ENCODE data around the gene ZNF213. TPM values are rescaled to one million over a fixed set of nuclear protein-coding genes. Genes with fewer than 3 reads are reported as not detected.

Gene ZNF213
- total RNA-seq, 1 donor from 2014 or later = 10.8 TPM

DNA sequence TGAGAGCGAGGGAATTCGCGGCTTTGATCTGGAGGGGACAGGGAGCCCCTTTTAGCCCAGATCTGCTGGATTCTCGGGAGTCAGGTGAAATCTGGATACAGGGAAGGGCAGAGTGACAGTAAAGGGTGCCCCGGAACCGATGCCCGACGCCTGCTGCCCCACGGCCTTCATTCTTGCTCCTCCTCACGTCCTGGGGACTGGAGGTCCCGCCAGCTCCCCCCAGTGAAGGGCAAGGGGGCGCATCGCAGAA, 53.8 kb downstream of the ZNF213 start:
- Mint-ChIP-seq H3K36me3 (ENCODE audit: low read depth) (no peaks in the 10 kb centered on the region), H3K4me1 (ENCODE audit: low read depth) (peaks cover 48% of the 10 kb centered on the region), H3K4me3 (ENCODE audit: unreplicated experiment) (peak overlapping the region; percentile 82), H3K27ac (ENCODE audit: unreplicated experiment) (peak overlapping the region; percentile 73), H3K9me3 (ENCODE audit: low read depth) (no peaks in the 10 kb centered on the region), H3K27me3 (ENCODE audit: low read depth) (no peaks in the 10 kb centered on the region)
- no peak for DNase-seq (ENCODE audit: low spot score)
- TF ChIP-seq, protein P1, sequence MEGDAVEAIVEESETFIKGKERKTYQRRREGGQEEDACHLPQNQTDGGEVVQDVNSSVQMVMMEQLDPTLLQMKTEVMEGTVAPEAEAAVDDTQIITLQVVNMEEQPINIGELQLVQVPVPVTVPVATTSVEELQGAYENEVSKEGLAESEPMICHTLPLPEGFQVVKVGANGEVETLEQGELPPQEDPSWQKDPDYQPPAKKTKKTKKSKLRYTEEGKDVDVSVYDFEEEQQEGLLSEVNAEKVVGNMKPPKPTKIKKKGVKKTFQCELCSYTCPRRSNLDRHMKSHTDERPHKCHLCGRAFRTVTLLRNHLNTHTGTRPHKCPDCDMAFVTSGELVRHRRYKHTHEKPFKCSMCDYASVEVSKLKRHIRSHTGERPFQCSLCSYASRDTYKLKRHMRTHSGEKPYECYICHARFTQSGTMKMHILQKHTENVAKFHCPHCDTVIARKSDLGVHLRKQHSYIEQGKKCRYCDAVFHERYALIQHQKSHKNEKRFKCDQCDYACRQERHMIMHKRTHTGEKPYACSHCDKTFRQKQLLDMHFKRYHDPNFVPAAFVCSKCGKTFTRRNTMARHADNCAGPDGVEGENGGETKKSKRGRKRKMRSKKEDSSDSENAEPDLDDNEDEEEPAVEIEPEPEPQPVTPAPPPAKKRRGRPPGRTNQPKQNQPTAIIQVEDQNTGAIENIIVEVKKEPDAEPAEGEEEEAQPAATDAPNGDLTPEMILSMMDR (IDR thresholded peaks at IDR 0.05) = no peak

DNA sequence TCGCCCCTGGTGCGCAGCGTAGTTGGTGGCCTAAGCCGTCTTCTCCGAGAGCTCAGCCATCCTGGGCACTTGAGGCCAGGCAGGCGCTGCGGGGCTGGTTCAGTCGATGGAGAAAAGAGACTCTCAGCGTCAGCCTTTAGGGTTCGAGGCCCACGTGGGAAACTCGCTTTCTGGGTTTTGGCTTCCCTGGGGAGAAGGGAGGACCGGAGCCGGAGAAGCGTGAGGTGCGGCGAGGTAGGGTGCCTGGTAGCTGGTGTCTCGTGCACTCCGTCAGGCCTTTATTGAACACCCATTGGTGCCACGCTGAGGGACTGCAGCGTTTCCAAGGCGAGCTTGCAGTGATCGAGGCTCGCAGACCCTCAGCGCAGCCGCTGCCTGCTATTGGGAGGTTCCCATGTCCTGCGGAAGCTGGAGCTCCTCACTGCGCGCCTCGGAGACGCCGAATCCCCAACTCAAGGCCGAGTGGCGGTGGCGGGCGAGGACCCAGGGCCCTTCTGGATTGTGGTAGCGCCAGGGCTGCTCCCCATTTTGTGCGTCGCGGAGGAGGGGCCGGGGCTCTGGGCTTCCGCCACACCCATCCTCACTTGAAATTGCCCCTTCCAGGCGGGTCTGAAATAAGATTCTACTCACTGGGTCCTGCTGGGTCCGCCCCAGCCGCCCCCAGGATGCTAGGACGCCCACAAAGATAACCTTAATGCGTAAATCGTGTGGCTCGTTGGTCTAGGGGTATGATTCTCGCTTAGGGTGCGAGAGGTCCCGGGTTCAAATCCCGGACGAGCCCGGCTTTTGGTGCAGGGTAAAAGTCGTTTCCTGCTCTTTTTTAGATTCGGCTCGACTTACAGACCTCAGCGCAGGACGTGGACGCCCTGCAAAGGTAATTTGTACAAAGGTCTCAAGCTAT, 54.3 kb downstream of the ZNF213 start:
- H3K27me3 Mint-ChIP-seq (ENCODE audit: low read depth) = no peaks in the 10 kb centered on the region
- DNase-seq (ENCODE audit: low spot score) = no peak
- H3K9me3 Mint-ChIP-seq (ENCODE audit: low read depth) = no peaks in the 10 kb centered on the region
- H3K36me3 Mint-ChIP-seq (ENCODE audit: low read depth) = no peaks in the 10 kb centered on the region
- peak overlapping the region; percentile 73 for H3K27ac Mint-ChIP-seq (ENCODE audit: unreplicated experiment)
- TF ChIP-seq, protein P1 (IDR thresholded peaks at IDR 0.05) = no peak
- H3K4me1 Mint-ChIP-seq (ENCODE audit: low read depth) = peaks cover 42% of the 10 kb centered on the region
- H3K4me3 Mint-ChIP-seq (ENCODE audit: unreplicated experiment) = peak overlapping the region; percentile 82

DNA sequence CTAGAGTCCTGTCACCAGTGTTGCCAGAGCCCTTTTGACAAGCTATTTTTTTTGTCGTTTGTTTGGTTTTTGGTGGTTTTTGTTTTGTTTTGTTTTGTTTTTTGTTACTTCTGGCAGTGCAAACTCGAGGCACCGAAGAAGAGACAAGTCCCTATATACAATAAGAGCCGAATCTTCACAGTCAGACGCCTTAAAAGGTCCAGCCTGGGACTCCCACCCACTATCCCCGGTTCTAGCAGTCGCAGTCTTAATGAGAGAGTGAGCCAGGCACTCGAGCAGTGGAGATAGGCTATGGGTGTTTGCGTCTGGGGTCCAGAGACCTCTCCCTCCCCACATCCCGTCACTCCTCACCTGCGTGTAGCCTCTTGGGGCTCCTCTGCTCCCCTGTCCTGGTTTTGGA, 55.0 kb downstream of the ZNF213 start:
- H3K27me3 Mint-ChIP-seq (ENCODE audit: low read depth) = peaks cover 1% of the 10 kb centered on the region
- no peaks in the 10 kb centered on the region for H3K9me3 Mint-ChIP-seq (ENCODE audit: low read depth)
- H3K4me1 Mint-ChIP-seq (ENCODE audit: low read depth) = peaks cover 39% of the 10 kb centered on the region
- TF ChIP-seq, protein P1 (IDR thresholded peaks at IDR 0.05) = no peak
- no peak for DNase-seq (ENCODE audit: low spot score)
- peak overlapping the region; percentile 82 for H3K4me3 Mint-ChIP-seq (ENCODE audit: unreplicated experiment)
- H3K36me3 Mint-ChIP-seq (ENCODE audit: low read depth) = no peaks in the 10 kb centered on the region
- no peak overlapping the region for H3K27ac Mint-ChIP-seq (ENCODE audit: unreplicated experiment)

DNA sequence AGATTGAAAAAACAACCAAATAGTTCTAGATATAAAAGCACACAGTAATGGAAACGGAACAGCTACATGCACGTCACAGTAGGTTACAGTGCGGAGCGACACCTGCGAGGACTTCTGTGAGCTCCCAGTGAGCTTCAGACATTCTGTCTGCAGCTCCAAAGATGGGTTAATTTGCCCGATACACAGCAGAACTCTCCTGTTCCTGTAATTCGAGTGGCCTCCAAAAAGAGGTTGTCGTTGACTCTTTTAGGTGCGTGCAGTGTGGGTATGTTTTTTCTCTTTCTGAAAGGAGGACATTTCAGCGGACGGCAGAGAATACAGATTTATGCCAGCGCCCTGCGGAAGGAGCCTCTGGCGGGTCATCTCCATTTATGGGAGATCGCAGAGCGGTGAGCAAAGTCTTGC, 56.1 kb downstream of the ZNF213 start:
- DNase-seq (ENCODE audit: low spot score) = no peak
- Mint-ChIP-seq H3K9me3 (ENCODE audit: low read depth) (no peaks in the 10 kb centered on the region), H3K36me3 (ENCODE audit: low read depth) (no peaks in the 10 kb centered on the region), H3K4me3 (ENCODE audit: unreplicated experiment) (peak overlapping the region; percentile 69), H3K4me1 (ENCODE audit: low read depth) (peaks cover 39% of the 10 kb centered on the region), H3K27ac (ENCODE audit: unreplicated experiment) (peak overlapping the region; percentile 52), H3K27me3 (ENCODE audit: low read depth) (peaks cover 1% of the 10 kb centered on the region)
- TF ChIP-seq, protein P1 (IDR thresholded peaks at IDR 0.05) = no peak

Other genes with a start within 250 kb of the ZNF213 start
- 36.1 to 47.1 TPM (median 38.6 TPM) in 3 replicates for gene FLYWCH1, start 223.1 kb upstream of the ZNF213 start, total RNA-seq
- not detected in 3 replicates for gene KREMEN2, start 170.8 kb upstream of the ZNF213 start, total RNA-seq
- gene PAQR4, start 165.7 kb upstream of the ZNF213 start, total RNA-seq = 8.2 to 15.9 TPM (median 9.5 TPM) in 3 replicates
- gene PKMYT1, start 154.6 kb upstream of the ZNF213 start, total RNA-seq = 6.2 to 23.2 TPM (median 7.2 TPM) in 3 replicates
- not detected in 3 replicates for gene CLDN9, start 122.1 kb upstream of the ZNF213 start, total RNA-seq
- gene CLDN6, start 116.8 kb upstream of the ZNF213 start, total RNA-seq = 0.27 to 0.69 TPM in 2 of 3 replicates, not detected in the other
- 156 to 177 TPM (median 165 TPM) in 3 replicates for gene TNFRSF12A, start 114.7 kb upstream of the ZNF213 start, total RNA-seq
- gene HCFC1R1, start 111.1 kb upstream of the ZNF213 start, total RNA-seq = 74.0 to 101 TPM (median 79.3 TPM) in 3 replicates
- gene THOC6, start 111.0 kb upstream of the ZNF213 start, total RNA-seq = 27.4 to 33.4 TPM (median 28.8 TPM) in 3 replicates
- gene BICDL2, start 98.1 kb upstream of the ZNF213 start, total RNA-seq = not detected in 3 replicates
- gene MMP25, start 88.5 kb upstream of the ZNF213 start, total RNA-seq = 0.34 TPM in 1 of 3 replicates, not detected in the others
- 7.3 to 21.0 TPM (median 17.8 TPM) in 3 replicates for gene IL32, start 69.4 kb upstream of the ZNF213 start, total RNA-seq
- gene ZSCAN10, start 35.7 kb upstream of the ZNF213 start, total RNA-seq = not detected in 3 replicates
- gene ZNF205, start 22.4 kb upstream of the ZNF213 start, total RNA-seq = 12.9 to 13.7 TPM (median 13.2 TPM) in 3 replicates
- gene OR1F1, start 53.2 kb downstream of the ZNF213 start, total RNA-seq = 0.37 to 0.38 TPM in 2 of 3 replicates, not detected in the other
- 6.6 to 7.8 TPM (median 7.6 TPM) in 3 replicates for gene ZNF200, start 100.1 kb downstream of the ZNF213 start, total RNA-seq
- not detected in 3 replicates for gene MEFV, start 121.6 kb downstream of the ZNF213 start, total RNA-seq
- gene ZNF263, start 148.5 kb downstream of the ZNF213 start, total RNA-seq = 22.9 to 28.2 TPM (median 24.6 TPM) in 3 replicates
- 5.4 to 7.1 TPM (median 6.2 TPM) in 3 replicates for gene TIGD7, start 170.4 kb downstream of the ZNF213 start, total RNA-seq
- gene ZNF75A, start 170.5 kb downstream of the ZNF213 start, total RNA-seq = 20.9 to 22.0 TPM (median 21.6 TPM) in 3 replicates
- not detected in 3 replicates for gene OR2C1, start 220.9 kb downstream of the ZNF213 start, total RNA-seq

Measured in chondrocyte (in vitro differentiated cells).